Keratinocyte (primary cell): ENCODE data around the gene GSDMA. TPM values are rescaled to one million over a fixed set of nuclear protein-coding genes. Genes with fewer than 3 reads are reported as not detected.
A peak's percentile ranks its signal among the peaks of the same experiment; 100 is the strongest.
"Not testable (repeated sequence)": the region's sequence is repeated elsewhere in the genome, so short reads cannot be mapped to it uniquely, and the experiment has no call there.

ENCODE experiments used
- DNase-seq: peaks from one replicate; pipeline ENCODE4 v3.0.0-alpha.2; 2011; ENCODE audit warnings: low read depth, missing footprints, low spot score
- FAIRE-seq: peaks from 2 replicates; lab custom pipeline; 2011; peaks lifted over from hg19 to GRCh38; lab: Jason Lieb, UNC
- H2AFZ ChIP-seq: 2 replicates; pipeline ENCODE4 v1.6.0; 2012; ENCODE audit warnings: low read length, control low read depth, inconsistent platforms; ENCODE audit not compliant: control insufficient read depth
- H3K27ac ChIP-seq: 2 replicates; pipeline ENCODE4 v1.5.1; 2011; ENCODE audit warnings: low read length; ENCODE audit not compliant: control insufficient read depth, insufficient read depth
- H3K27me3 ChIP-seq: 3 replicates; pipeline ENCODE4 v1.6.0; 2011; ENCODE audit warnings: low read length; ENCODE audit not compliant: control insufficient read depth, insufficient read depth; ENCODE audit errors: extremely low read depth
- H3K36me3 ChIP-seq, 2 experiments: 2 replicates in 1 of 2; 3 replicates in 1 of 2; pipeline ENCODE4 v1.5.1; 2011; ENCODE audit warnings: low read length in 2 of 2, mild to moderate bottlenecking in 1 of 2; ENCODE audit not compliant: control insufficient read depth in 2 of 2, insufficient read depth in 2 of 2; ENCODE audit errors: extremely low read depth in 1 of 2
- H3K4me1 ChIP-seq: 3 replicates; pipeline ENCODE4 v1.5.1; 2011; ENCODE audit warnings: low read length; ENCODE audit not compliant: control insufficient read depth, insufficient read depth; ENCODE audit errors: extremely low read depth
- H3K4me2 ChIP-seq: 3 replicates; pipeline ENCODE4 v1.6.0; 2011; ENCODE audit warnings: low read depth, low read length; ENCODE audit not compliant: control insufficient read depth, insufficient read depth; ENCODE audit errors: extremely low read depth
- H3K4me3 ChIP-seq, 3 experiments: fragments of 200-600 bp in 1 of 3; sonication (generic) in 1 of 3; 2 replicates in 2 of 3; 3 replicates in 1 of 3; pipeline ENCODE4 v1.5.1; 2011 to 2016; ENCODE audit warnings: low read length in 3 of 3, mild to moderate bottlenecking in 3 of 3, control low read depth in 2 of 3, inconsistent platforms in 1 of 3, low read depth in 1 of 3, mixed read lengths in 1 of 3, mixed run types in 1 of 3, moderate library complexity in 1 of 3; ENCODE audit not compliant: control insufficient read depth in 2 of 3, insufficient read depth in 2 of 3; ENCODE audit errors: extremely low read depth in 1 of 3
- H3K79me2 ChIP-seq: 2 replicates; pipeline ENCODE4 v1.6.0; 2012; ENCODE audit warnings: low read length; ENCODE audit not compliant: control insufficient read depth, insufficient read depth
- H3K9ac ChIP-seq: 3 replicates; pipeline ENCODE4 v1.6.0; 2011; ENCODE audit warnings: low read length; ENCODE audit not compliant: control insufficient read depth, insufficient read depth; ENCODE audit errors: extremely low read depth
- H3K9me1 ChIP-seq: 3 replicates; pipeline ENCODE4 v1.6.0; 2011; ENCODE audit warnings: low read length; ENCODE audit not compliant: control insufficient read depth, insufficient read depth; ENCODE audit errors: extremely low read depth
- H3K9me3 ChIP-seq: 2 replicates; pipeline ENCODE4 v1.5.1; 2012; ENCODE audit warnings: low read depth, low read length; ENCODE audit not compliant: control insufficient read depth
- H4K20me1 ChIP-seq: 3 replicates; pipeline ENCODE4 v1.6.0; 2011; ENCODE audit warnings: low read length; ENCODE audit not compliant: control insufficient read depth, insufficient read depth; ENCODE audit errors: extremely low read depth
- CTCF ChIP-seq, 3 experiments: IDR thresholded peaks in 1 of 3; conservative IDR thresholded peaks in 1 of 3; optimal IDR thresholded peaks in 1 of 3; 2 replicates in 2 of 3; 3 replicates in 1 of 3; pipeline versions ENCODE3 to v1.5.1; 2011; ENCODE audit warnings: low read length in 3 of 3, mild to moderate bottlenecking in 3 of 3, moderate library complexity in 2 of 3, control low read depth in 1 of 3, inconsistent platforms in 1 of 3; ENCODE audit not compliant: insufficient read depth in 2 of 3; ENCODE audit errors: extremely low read depth in 1 of 3
- EZH2 ChIP-seq: IDR thresholded peaks from one replicate; pipeline ENCODE4 v1.6.1; 2012; ENCODE audit warnings: inconsistent platforms, mild to moderate bottlenecking, low read length, moderate library complexity
- dilution Hi-C: fragments of 300-500 bp; cut with MboI; formaldehyde crosslinking; loops from one replicate; pipeline ENCODE4 v1.7.0; 2020; ENCODE audit warnings: low sequenced_read_pairs; ENCODE audit not compliant: extremely low pct_ligation_motif_present
- polyA plus RNA-seq, 5 experiments: library from polyadenylated mRNA; depleted of rRNA in 3 of 5; stranded (reverse) in 3 of 5; stranded (forward) in 1 of 5; unstranded in 1 of 5; fragments of >200 nt; gene quantifications; 1 replicate in 1 of 5; 2 replicates in 3 of 5; 3 replicates in 1 of 5; pipeline versions ENCODE4 v1.2.1 to v1.2.3, GENCODE V29; 2011 to 2012; ENCODE audit warnings: missing spikeins in 2 of 5, low read depth in 1 of 5, low replicate concordance in 1 of 5

Gene GSDMA
- polyA plus RNA-seq, 1 donor (not counting 4 experiments of a cell fraction or from before 2014, with no cell fraction given) = 5.0 TPM

DNA sequence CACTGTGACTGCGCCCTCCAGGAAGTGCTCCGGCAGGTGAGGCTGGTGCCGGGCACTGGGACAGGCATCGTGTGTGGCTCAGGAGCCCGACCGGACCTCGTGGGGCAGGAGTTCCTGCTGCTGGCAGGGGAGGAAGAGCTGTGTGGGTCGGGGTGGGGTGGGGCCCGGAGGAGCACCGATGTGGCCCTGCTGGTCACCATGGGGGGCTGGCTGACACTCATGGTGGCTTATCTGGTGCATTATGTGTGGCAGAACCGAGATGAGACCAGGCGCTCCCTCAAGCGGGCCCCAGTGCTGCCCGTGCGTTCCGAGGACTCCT lies 18.5 kb upstream of the GSDMA start:
- dilution Hi-C loops = no loop called here
- Histone ChIP-seq H3K4me3 (no peak overlapping the region), H3K79me2 (no peaks in the 10 kb centered on the region), H3K36me3 (no peaks in the 10 kb centered on the region), H3K27me3 (peaks cover 29% of the 10 kb centered on the region), H4K20me1 (no peaks in the 10 kb centered on the region), H3K9me1 (no peaks in the 10 kb centered on the region), H3K9ac (no peak overlapping the region), H3K27ac (no peak overlapping the region), H3K4me2 (no peak overlapping the region), H3K4me1 (peaks cover 18% of the 10 kb centered on the region), H3K9me3 (no peaks in the 10 kb centered on the region), H2AFZ (no peak overlapping the region)
- no peak for FAIRE-seq
- DNase-seq = no peak
- TF ChIP-seq CTCF (optimal IDR thresholded peaks at IDR 0.05 in 1 of 3, IDR thresholded peaks at IDR 0.05 in 1 of 3, conservative IDR thresholded peaks at IDR 0.05 in 1 of 3; ENCODE audit: extremely low read depth in 1 of 3, insufficient read depth in 2 of 3, low read length in 3 of 3) (no peak), EZH2 (no peak)

- Histone ChIP-seq H3K27ac (no peak overlapping the region), H3K4me3 (no peak overlapping the region), H4K20me1 (no peaks in the 10 kb centered on the region), H2AFZ (no peak overlapping the region), H3K4me1 (peaks cover 10% of the 10 kb centered on the region), H3K27me3 (peaks cover 30% of the 10 kb centered on the region), H3K4me2 (peak overlapping the region; percentile 8), H3K9ac (no peak overlapping the region), H3K9me3 (no peaks in the 10 kb centered on the region), H3K36me3 (no peaks in the 10 kb centered on the region), H3K9me1 (no peaks in the 10 kb centered on the region), H3K79me2 (no peaks in the 10 kb centered on the region)
- FAIRE-seq = peak; percentile 69
- dilution Hi-C loops = no loop called here
- DNase-seq = peak; percentile 21
- TF ChIP-seq EZH2 = no peak
- TF ChIP-seq CTCF (optimal IDR thresholded peaks at IDR 0.05 in 1 of 3, IDR thresholded peaks at IDR 0.05 in 1 of 3, conservative IDR thresholded peaks at IDR 0.05 in 1 of 3; ENCODE audit: extremely low read depth in 1 of 3, insufficient read depth in 2 of 3, low read length in 3 of 3) = no peak
Measured at GRCh38 chr17:39946551-39947330, 16.1 kb upstream of the GSDMA start.

GRCh38 chr17:39948489-39948828 lies 14.3 kb upstream of the GSDMA start:
- H3K36me3 ChIP-seq, H3K4me3 ChIP-seq, H3K79me2 ChIP-seq, H3K9me3 ChIP-seq, H3K9ac ChIP-seq, FAIRE-seq, H3K4me2 ChIP-seq, H4K20me1 ChIP-seq, H3K27ac ChIP-seq, dilution Hi-C loops, DNase-seq, H2AFZ ChIP-seq, H3K9me1 ChIP-seq: not testable (repeated sequence)
- peaks cover 24% of the 10 kb centered on the region for H3K27me3 ChIP-seq
- H3K4me1 ChIP-seq = peaks cover 14% of the 10 kb centered on the region
